SU-DHL-6 (cell line): ENCODE measurements around the gene CCND3.

Source experiments
- EZH2phosphoT487 ChIP-seq: fragments of 200-600 bp; sonication (generic), shearing (Covaris generic); conservative IDR thresholded peaks from 2 replicates; pipeline ENCODE4 v1.6.1; 2018; ENCODE audit warnings: mild to moderate bottlenecking, antibody characterized with exemption, low read length, moderate library complexity, mixed read lengths
- TF ChIP-seq, protein P1 (sequence below): fragments of 200-600 bp; sonication (generic); IDR thresholded peaks from one replicate; pipeline ENCODE4 v1.5.1; 2017; ENCODE audit warnings: antibody characterized with exemption, mild to moderate bottlenecking, low read length, moderate library complexity; ENCODE audit not compliant: insufficient read depth, poor library complexity, severe bottlenecking

DNA sequence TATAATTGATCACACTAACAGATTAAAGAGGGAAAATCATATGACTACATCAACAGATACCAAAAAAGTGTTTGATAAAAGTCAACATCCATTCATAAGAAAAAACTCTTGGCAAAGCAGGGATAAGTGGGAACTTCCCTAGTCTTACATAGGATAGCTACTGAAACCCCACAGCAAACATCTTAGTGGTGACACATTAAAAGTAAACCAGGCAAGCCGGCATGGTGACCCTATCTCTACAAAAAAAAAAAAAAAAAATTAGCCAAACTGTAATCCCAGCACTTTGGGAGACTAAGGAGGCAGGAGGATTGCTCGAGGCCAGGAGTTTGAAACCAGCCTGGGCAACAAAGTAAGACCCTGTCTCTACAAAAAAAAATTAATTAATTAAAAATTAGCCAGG lies 13.8 kb upstream of the CCND3 start:
- TF ChIP-seq, protein P1, sequence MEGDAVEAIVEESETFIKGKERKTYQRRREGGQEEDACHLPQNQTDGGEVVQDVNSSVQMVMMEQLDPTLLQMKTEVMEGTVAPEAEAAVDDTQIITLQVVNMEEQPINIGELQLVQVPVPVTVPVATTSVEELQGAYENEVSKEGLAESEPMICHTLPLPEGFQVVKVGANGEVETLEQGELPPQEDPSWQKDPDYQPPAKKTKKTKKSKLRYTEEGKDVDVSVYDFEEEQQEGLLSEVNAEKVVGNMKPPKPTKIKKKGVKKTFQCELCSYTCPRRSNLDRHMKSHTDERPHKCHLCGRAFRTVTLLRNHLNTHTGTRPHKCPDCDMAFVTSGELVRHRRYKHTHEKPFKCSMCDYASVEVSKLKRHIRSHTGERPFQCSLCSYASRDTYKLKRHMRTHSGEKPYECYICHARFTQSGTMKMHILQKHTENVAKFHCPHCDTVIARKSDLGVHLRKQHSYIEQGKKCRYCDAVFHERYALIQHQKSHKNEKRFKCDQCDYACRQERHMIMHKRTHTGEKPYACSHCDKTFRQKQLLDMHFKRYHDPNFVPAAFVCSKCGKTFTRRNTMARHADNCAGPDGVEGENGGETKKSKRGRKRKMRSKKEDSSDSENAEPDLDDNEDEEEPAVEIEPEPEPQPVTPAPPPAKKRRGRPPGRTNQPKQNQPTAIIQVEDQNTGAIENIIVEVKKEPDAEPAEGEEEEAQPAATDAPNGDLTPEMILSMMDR, result no peak
- no peak for TF ChIP-seq EZH2phosphoT487
